Stimulated activated memory B cell treated with anti-CD40 and anti-IgM and Interleukin-4, amounts not matched to agents 10 μg/mL and 1 μg/mL and 100 μg/mL, for 72 hours (primary cell): ENCODE results near the gene BUB3.

Source experiments
- ATAC-seq: fragments of 150-1000 bp; cut with Tn5 transposase; 2 replicates; pipeline ENCODE4 v1.10.0; 2021
- H3K27ac Mint-ChIP-seq: one replicate; pipeline ENCODE4 v1.8.0; 2022; ENCODE audit warnings: mild to moderate bottlenecking, mixed read lengths
- H3K27me3 Mint-ChIP-seq: one replicate; pipeline ENCODE4 v1.8.0; 2022; ENCODE audit warnings: mixed read lengths
- H3K36me3 Mint-ChIP-seq: one replicate; pipeline ENCODE4 v1.8.0; 2022; ENCODE audit warnings: mixed read lengths
- H3K4me1 Mint-ChIP-seq: one replicate; pipeline ENCODE4 v1.8.0; 2022; ENCODE audit warnings: mixed read lengths
- H3K4me3 Mint-ChIP-seq: one replicate; pipeline ENCODE4 v1.8.0; 2022; ENCODE audit warnings: mild to moderate bottlenecking, moderate library complexity, mixed read lengths
- H3K9me3 Mint-ChIP-seq: one replicate; pipeline ENCODE4 v1.8.0; 2022; ENCODE audit warnings: mixed read lengths

Gene BUB3

GRCh38 chr10:123154092-123154710, at the start of gene BUB3:
Gene BUB3, plus strand, starts transcription at chr10:123154402. Its CDS starts 516 bp downstream, at chr10:123154918.
- H3K9me3 Mint-ChIP-seq = no peaks in the 10 kb centered on the region
- H3K27me3 Mint-ChIP-seq = peaks cover 20% of the 10 kb centered on the region
- H3K4me1 Mint-ChIP-seq = peaks cover 52% of the 10 kb centered on the region
- H3K36me3 Mint-ChIP-seq = peaks cover 32% of the 10 kb centered on the region
- H3K27ac Mint-ChIP-seq = peak within 1 kb of the TSS; percentile 96
- peak; percentile 99 for ATAC-seq
- peak within 1 kb of the TSS; percentile 96 for H3K4me3 Mint-ChIP-seq

GRCh38 chr10:123109466-123109865, 44.7 kb upstream of the BUB3 start:
- Mint-ChIP-seq H3K27me3 (peaks cover 25% of the 10 kb centered on the region), H3K9me3 (no peaks in the 10 kb centered on the region), H3K27ac (no peak overlapping the region), H3K36me3 (no peaks in the 10 kb centered on the region), H3K4me1 (no peaks in the 10 kb centered on the region), H3K4me3 (no peak overlapping the region)
- no peak for ATAC-seq

- no peak for ATAC-seq
- Mint-ChIP-seq H3K4me1 (no peaks in the 10 kb centered on the region), H3K4me3 (no peak overlapping the region), H3K27me3 (peaks cover 43% of the 10 kb centered on the region), H3K27ac (no peak overlapping the region), H3K9me3 (no peaks in the 10 kb centered on the region), H3K36me3 (no peaks in the 10 kb centered on the region)
These were observed 36.4 kb upstream of the BUB3 start for GRCh38 chr10:123117644-123118417.

- Mint-ChIP-seq H3K27me3 (peaks cover 44% of the 10 kb centered on the region), H3K9me3 (no peaks in the 10 kb centered on the region), H3K4me1 (no peaks in the 10 kb centered on the region), H3K4me3 (no peak overlapping the region), H3K36me3 (no peaks in the 10 kb centered on the region), H3K27ac (no peak overlapping the region)
- no peak for ATAC-seq
These were observed 35.1 kb upstream of the BUB3 start for GRCh38 chr10:123119081-123119480.

GRCh38 chr10:123126246-123126645, 28.0 kb upstream of the BUB3 start:
- Mint-ChIP-seq H3K27me3 (peaks cover 66% of the 10 kb centered on the region), H3K36me3 (no peaks in the 10 kb centered on the region), H3K27ac (no peak overlapping the region), H3K9me3 (no peaks in the 10 kb centered on the region), H3K4me3 (no peak overlapping the region), H3K4me1 (no peaks in the 10 kb centered on the region)
- ATAC-seq = no peak

- H3K27ac Mint-ChIP-seq = no peak overlapping the region
- ATAC-seq = no peak
- peaks cover 19% of the 10 kb centered on the region for H3K4me1 Mint-ChIP-seq
- H3K36me3 Mint-ChIP-seq = no peaks in the 10 kb centered on the region
- peaks cover 91% of the 10 kb centered on the region for H3K27me3 Mint-ChIP-seq
- no peaks in the 10 kb centered on the region for H3K9me3 Mint-ChIP-seq
- H3K4me3 Mint-ChIP-seq = no peak overlapping the region
These were observed 24.5 kb upstream of the BUB3 start for GRCh38 chr10:123129618-123130271.

GRCh38 chr10:123132576-123133477, 21.4 kb upstream of the BUB3 start:
- H3K9me3 Mint-ChIP-seq = no peaks in the 10 kb centered on the region
- peak overlapping the region; percentile 23 for H3K27ac Mint-ChIP-seq
- peaks cover 80% of the 10 kb centered on the region for H3K27me3 Mint-ChIP-seq
- peak; percentile 67 for ATAC-seq
- H3K4me3 Mint-ChIP-seq = peak overlapping the region; percentile 48
- H3K36me3 Mint-ChIP-seq = no peaks in the 10 kb centered on the region
- H3K4me1 Mint-ChIP-seq = peaks cover 28% of the 10 kb centered on the region

GRCh38 chr10:123133541-123134342, 20.5 kb upstream of the BUB3 start:
- H3K36me3 Mint-ChIP-seq = no peaks in the 10 kb centered on the region
- ATAC-seq = no peak
- H3K4me1 Mint-ChIP-seq = peaks cover 28% of the 10 kb centered on the region
- peak overlapping the region; percentile 23 for H3K27ac Mint-ChIP-seq
- H3K9me3 Mint-ChIP-seq = no peaks in the 10 kb centered on the region
- peaks cover 83% of the 10 kb centered on the region for H3K27me3 Mint-ChIP-seq
- H3K4me3 Mint-ChIP-seq = peak overlapping the region; percentile 21

- Mint-ChIP-seq H3K4me1 (peaks cover 28% of the 10 kb centered on the region), H3K9me3 (no peaks in the 10 kb centered on the region), H3K27ac (no peak overlapping the region), H3K4me3 (peak overlapping the region; percentile 21), H3K27me3 (peaks cover 83% of the 10 kb centered on the region), H3K36me3 (no peaks in the 10 kb centered on the region)
- no peak for ATAC-seq
These were observed 19.8 kb upstream of the BUB3 start for GRCh38 chr10:123134343-123134914.

- no peak for ATAC-seq
- H3K27me3 Mint-ChIP-seq = peaks cover 83% of the 10 kb centered on the region
- no peaks in the 10 kb centered on the region for H3K9me3 Mint-ChIP-seq
- H3K4me1 Mint-ChIP-seq = peaks cover 28% of the 10 kb centered on the region
- no peaks in the 10 kb centered on the region for H3K36me3 Mint-ChIP-seq
- no peak overlapping the region for H3K4me3 Mint-ChIP-seq
- H3K27ac Mint-ChIP-seq = no peak overlapping the region
These were observed 19.2 kb upstream of the BUB3 start for GRCh38 chr10:123134915-123135414.

GRCh38 chr10:123135415-123136141, 18.6 kb upstream of the BUB3 start, which contains the start of gene HMX3:
Gene HMX3, plus strand, starts transcription at chr10:123135970. Its CDS starts 81 bp downstream, at chr10:123136051.
- ATAC-seq = no peak
- H3K4me1 Mint-ChIP-seq = peaks cover 28% of the 10 kb centered on the region
- H3K27me3 Mint-ChIP-seq = peaks cover 83% of the 10 kb centered on the region

GRCh38 chr10:123136221-123136805, 17.9 kb upstream of the BUB3 start:
- Mint-ChIP-seq H3K27me3 (peaks cover 83% of the 10 kb centered on the region), H3K27ac (peak overlapping the region; percentile 30), H3K36me3 (no peaks in the 10 kb centered on the region), H3K4me3 (peak overlapping the region; percentile 50), H3K9me3 (no peaks in the 10 kb centered on the region), H3K4me1 (peaks cover 28% of the 10 kb centered on the region)
- ATAC-seq = no peak

More at GRCh38 chr10:123135415-123136141, 18.6 kb upstream of the BUB3 start, which contains the start of gene HMX3:
- Mint-ChIP-seq H3K4me3 (peak within 1 kb of the TSS; percentile 50), H3K36me3 (no peaks in the 10 kb centered on the region), H3K27ac (peak within 1 kb of the TSS; percentile 30), H3K9me3 (no peaks in the 10 kb centered on the region)
